GM12878 (cell line): Measurements from ENCODE around the gene ZPBP.

Experiments used
- ATF7 ChIP-seq: fragments of 450-650 bp; IDR thresholded peaks from 2 replicates; pipeline ENCODE4 v1.6.1; 2016; ENCODE audit warnings: low read depth, mild to moderate bottlenecking
- CHD2 ChIP-seq: IDR thresholded peaks from 2 replicates; pipeline ENCODE4 v1.6.1; 2011; ENCODE audit warnings: low read depth, low read length, improper control_type of control experiment, borderline replicate concordance
- CREM ChIP-seq: IDR thresholded peaks from 2 replicates; pipeline ENCODE4 v1.6.1; 2014; ENCODE audit warnings: antibody characterized with exemption, low read depth
- CTCF ChIP-seq, 3 experiments: IDR thresholded peaks in 2 of 3; conservative IDR thresholded peaks in 1 of 3; 2 replicates each; pipeline ENCODE4 v1.5.1; 2011; ENCODE audit warnings: low read depth in 3 of 3, low read length in 3 of 3, mild to moderate bottlenecking in 3 of 3, control low read depth in 2 of 3, moderate library complexity in 2 of 3, inconsistent platforms in 1 of 3, mixed read lengths in 1 of 3; ENCODE audit not compliant: control insufficient read depth in 2 of 3, insufficient read depth in 1 of 3; ENCODE audit errors: extremely low read depth in 1 of 3
- EP300 ChIP-seq, 2 experiments: fragments of 150-350 bp in 1 of 2; IDR thresholded peaks; 2 replicates each; pipeline ENCODE4 v1.6.1; 2011 to 2012; ENCODE audit warnings: low read depth in 2 of 2, low read length in 2 of 2, borderline replicate concordance in 1 of 2, improper control_type of control experiment in 1 of 2, inconsistent platforms in 1 of 2; ENCODE audit not compliant: control insufficient read depth in 1 of 2
- FOXK2 ChIP-seq: fragments of 450-650 bp; IDR thresholded peaks from 2 replicates; pipeline ENCODE4 v1.6.1; 2017; ENCODE audit warnings: mild to moderate bottlenecking, moderate library complexity
- GABPA ChIP-seq: IDR thresholded peaks from 2 replicates; pipeline ENCODE4 v1.6.1; 2014; ENCODE audit warnings: antibody characterized with exemption, low read depth, mild to moderate bottlenecking, inconsistent platforms
- MAX ChIP-seq: IDR thresholded peaks from 2 replicates; pipeline ENCODE4 v1.6.1; 2012; ENCODE audit warnings: low read depth, low read length, improper control_type of control experiment
- MTA2 ChIP-seq: fragments of 450-650 bp; IDR thresholded peaks from 2 replicates; pipeline ENCODE4 v1.6.1; 2016; ENCODE audit warnings: low read depth, mild to moderate bottlenecking, moderate library complexity
- NRF1 ChIP-seq: conservative IDR thresholded peaks from 2 replicates; pipeline ENCODE4 v1.6.1; 2011; ENCODE audit warnings: mild to moderate bottlenecking, low read depth, low read length, improper control_type of control experiment
- PAX5 ChIP-seq: IDR thresholded peaks from 2 replicates; pipeline ENCODE4 v1.6.1; 2011; ENCODE audit warnings: low read depth, low read length, borderline replicate concordance
- POLR2AphosphoS5 ChIP-seq: IDR thresholded peaks from 2 replicates; pipeline ENCODE4 v1.6.1; 2011; ENCODE audit warnings: mild to moderate bottlenecking, low read length, inconsistent platforms
- PRDM15 ChIP-seq: fragments of 450-650 bp; formaldehyde crosslinking; IDR thresholded peaks from 2 replicates; pipeline ENCODE4 v1.4.0; 2020; ENCODE audit warnings: mild to moderate bottlenecking, moderate library complexity
- SIX5 ChIP-seq: IDR thresholded peaks from 2 replicates; pipeline ENCODE4 v1.6.1; 2011; ENCODE audit warnings: mild to moderate bottlenecking, low read depth, low read length, moderate library complexity; ENCODE audit not compliant: severe bottlenecking

- TF ChIP-seq CTCF (IDR thresholded peaks at IDR 0.05 in 2 of 3, conservative IDR thresholded peaks at IDR 0.05 in 1 of 3; ENCODE audit: control insufficient read depth in 2 of 3, extremely low read depth in 1 of 3, insufficient read depth in 1 of 3, low read depth in 3 of 3, low read length in 3 of 3) (no peak), CREM (no peak), POLR2AphosphoS5 (no peak), MAX (no peak), PAX5 (no peak), FOXK2 (no peak), GABPA (no peak), CHD2 (no peak), PRDM15 (CRISPR knock-in tag) (no peak), MTA2 (no peak), NRF1 (no peak), SIX5 (no peak), EP300 (IDR thresholded peaks at IDR 0.05; ENCODE audit: borderline replicate concordance in 1 of 2, control insufficient read depth in 1 of 2, low read depth in 2 of 2, low read length in 2 of 2) (no peak), ATF7 (no peak)
These were observed 166.3 kb downstream of the ZPBP start for GRCh38 chr7:49926720-49927119.
